ENCODE results near the gene DLL4.
A peak's percentile ranks its signal among the peaks of the same experiment; 100 is the strongest.

Gene DLL4

DNA sequence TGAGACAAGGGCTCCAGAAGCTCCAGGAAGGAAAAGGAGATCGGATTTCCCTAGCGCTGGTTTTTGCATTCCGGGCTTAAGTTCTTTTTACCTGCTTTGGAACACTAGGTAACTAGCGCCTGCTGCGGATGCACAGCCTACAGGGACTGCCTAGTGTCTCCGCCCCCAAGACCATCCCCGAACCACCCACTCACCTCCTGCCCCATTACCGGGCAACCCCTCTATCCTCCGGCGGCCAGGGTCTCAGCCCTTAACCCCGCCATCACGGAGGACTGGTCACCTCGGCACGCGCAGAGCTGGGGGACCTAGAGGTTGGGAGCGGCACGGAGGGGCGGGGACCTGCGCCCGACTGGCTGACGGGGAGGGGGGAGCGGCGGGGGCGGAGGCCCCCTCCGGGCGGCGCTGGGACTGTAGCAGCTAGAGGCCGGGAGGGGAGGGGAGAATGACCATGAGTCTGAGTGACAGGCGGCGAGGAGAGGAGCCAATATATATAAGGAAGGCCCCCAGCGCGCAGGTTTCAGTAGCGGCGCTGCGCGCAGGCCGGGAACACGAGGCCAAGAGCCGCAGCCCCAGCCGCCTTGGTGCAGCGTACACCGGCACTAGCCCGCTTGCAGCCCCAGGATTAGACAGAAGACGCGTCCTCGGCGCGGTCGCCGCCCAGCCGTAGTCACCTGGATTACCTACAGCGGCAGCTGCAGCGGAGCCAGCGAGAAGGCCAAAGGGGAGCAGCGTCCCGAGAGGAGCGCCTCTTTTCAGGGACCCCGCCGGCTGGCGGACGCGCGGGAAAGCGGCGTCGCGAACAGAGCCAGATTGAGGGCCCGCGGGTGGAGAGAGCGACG is at the start of gene DLL4:
Gene DLL4 (plus strand): TSS at position 520 of the 839 bp plus-strand sequence. CDS start 329 bp downstream, outside the sequence.
- DNase-seq (ENCODE audit: low read depth in 3 of 3) = peak in 1 of 3 experiments; percentile 41

GRCh38 chr15:40879609-40880008 is 49.5 kb upstream of the DLL4 start:
- DNase-seq (ENCODE audit: low read depth in 3 of 3) = no peak

GRCh38 chr15:40881351-40881750 is 47.8 kb upstream of the DLL4 start:
- DNase-seq (ENCODE audit: low read depth in 3 of 3) = no peak

DNA sequence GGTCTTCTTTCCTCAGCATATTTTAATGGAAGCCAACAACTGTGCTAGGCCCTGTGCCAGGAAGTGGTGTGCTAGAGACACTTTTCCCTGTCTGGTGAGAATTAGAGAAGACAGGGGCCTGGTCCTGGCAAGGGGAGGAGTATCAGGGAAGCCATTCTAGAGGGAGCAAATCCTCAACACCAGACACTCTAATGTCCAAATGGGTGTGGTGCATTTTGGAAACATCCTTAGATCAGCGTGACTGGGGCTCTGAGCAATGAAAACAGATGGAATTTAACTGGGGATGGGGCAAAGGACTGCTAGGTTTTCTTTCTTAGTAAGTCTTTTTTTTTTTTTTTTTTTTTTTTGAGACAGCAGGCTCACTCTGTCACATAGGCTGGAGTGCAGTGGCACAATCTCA is 42.6 kb upstream of the DLL4 start:
- no peak for DNase-seq (ENCODE audit: low read depth in 3 of 3)

DNA sequence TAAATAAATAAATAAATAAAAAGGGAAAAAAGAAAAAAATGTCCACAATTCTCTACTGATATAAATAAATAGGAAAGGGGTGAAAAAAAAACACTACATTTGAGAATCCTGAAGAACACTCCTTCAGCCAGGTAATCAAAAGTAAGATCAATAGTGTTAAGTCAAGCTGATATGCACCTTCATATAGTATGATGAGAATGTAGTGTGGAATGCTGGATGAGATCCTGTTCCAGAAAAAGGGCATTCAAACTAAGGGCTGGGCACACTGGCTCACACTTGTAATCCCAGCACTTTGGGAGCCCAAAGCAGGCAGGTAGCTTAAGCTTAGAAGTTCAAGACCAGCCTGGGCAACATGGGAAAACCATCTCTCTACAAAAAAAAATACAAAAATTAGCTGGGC is 40.0 kb upstream of the DLL4 start:
- no peak for DNase-seq (ENCODE audit: low read depth in 3 of 3)

DNA sequence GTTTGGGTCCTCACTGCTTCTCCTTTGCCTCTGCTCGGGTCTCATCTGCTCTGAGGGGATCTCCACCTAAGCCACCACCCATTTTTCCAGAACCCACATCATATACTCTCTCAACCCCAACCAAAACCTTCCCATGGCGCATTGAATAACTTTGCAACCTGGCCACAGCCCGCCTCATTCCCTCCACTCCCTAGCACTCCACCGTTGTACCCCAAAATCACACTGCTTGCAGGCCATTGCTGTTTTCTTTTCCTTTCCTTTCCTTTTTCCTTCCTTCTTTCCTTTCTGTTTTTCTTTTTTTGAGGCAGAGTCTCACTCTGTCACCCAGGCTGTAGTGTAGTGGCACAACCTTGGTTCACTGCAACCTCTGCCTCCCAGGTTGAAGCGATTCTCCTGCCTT is 38.0 kb upstream of the DLL4 start:
- no peak for DNase-seq (ENCODE audit: low read depth in 3 of 3)

- peak in 1 of 3 experiments; percentile 17 for DNase-seq (ENCODE audit: low read depth in 3 of 3)
Observed at GRCh38 chr15:40891810-40892446, 37.2 kb upstream of the DLL4 start.

DNA sequence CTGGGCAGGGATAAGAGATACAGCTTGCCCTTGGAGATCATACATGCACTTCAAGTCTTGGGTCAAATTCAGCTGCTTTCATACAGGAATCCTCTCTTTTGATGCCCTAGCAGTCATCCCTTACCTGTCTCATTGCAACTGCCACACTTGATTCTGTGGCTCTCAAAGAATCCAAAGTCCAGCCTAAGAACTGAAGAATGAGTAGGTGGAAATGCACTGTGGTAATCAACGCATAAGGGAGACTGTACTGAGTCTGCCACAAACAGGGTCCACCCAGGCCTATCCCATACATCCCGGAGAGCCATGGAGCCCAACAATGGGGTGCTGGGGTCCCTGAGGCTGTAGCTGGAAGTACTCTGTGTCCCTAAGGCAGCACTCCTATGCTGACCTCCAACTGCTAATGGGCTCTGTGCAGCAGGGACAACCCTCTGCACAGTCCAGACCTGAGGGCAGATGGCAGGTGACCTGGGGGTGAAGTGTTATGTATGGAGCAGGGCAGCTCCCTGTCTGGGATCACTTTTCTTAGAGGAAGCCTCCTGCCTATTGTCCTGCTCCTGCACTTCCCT is 36.6 kb upstream of the DLL4 start:
- DNase-seq (ENCODE audit: low read depth in 3 of 3) = no peak

DNA sequence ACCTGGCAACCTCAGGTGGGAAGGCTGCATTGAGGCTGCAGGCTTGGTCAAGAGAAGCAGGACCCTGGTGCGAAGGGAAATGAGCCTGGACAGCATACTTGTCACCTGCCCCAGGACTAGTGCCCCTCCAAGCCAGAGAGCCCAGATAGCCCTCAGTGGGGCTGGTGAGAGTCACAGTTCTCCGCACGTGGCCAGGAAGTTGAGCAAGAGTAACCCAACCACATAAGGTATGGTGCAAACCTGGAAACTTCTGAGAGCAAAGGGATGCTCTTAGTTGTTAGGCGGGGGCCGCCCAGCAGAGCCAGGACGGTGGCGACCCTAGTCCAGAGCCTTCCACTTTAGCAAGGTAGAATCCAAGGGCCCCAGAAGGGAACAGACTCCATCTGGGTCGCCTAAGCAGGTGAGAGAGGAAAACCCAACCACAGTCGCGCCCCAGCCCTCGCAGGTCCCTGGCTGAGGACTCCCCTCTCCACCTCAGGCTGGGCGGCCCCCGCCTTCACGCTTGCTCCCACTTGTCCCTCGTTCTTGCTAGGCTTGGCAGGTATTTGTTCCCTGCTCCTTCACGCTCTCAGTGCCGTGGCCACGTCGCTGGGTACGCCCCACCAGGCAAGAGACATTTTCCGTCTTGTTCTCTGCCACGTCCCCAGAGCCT is 36.0 kb upstream of the DLL4 start:
- no peak for DNase-seq (ENCODE audit: low read depth in 3 of 3)

DNA sequence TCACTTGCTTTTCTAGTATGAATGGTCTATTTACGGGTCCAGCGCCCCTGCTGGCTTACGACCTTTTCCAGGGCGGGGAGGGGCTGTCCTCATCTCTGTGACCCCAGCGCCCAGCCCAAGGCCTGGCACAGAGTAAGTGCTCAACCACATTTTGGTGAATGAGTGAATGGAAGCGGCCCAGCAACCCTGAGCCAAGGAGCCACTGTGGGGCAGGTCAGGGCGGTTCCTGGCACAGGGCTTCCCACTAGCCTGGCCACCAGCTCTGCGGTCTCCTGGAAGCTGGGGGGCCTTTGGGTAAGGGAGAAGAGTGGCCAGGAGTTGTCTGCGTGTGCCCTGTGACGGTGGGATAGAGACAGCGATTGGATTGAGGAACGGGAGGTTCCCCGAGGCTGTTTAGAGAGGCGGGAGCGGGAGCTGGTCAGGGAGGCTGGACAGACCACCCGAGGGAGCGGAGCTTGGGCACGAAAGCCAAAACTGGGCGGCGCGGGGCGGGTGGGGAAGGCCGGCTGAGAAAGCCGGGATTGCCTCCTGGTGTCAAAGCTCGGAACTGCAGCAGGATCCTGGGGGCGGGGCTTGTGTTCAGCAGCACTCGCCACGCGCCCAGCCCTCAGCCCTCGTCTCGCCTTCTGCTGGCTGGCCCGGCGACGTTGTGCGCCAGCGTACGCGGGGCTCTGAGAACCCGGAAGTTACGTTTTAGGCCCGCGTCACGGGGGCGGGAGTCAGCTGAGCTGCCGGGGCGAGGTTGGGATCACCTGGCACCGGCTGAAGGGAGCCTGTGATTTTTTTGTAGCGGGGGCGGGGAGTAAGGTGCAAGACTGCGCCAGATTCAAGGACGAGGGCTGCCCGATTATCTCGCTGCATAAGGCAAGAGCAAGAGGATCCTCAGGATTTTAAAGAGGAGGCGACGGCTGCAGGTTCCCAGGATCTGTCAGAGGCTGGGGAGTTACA is 35.1 kb upstream of the DLL4 start, which contains the start of gene VPS18:
Gene VPS18 (plus strand): TSS at position 718 of the 948 bp plus-strand sequence. CDS start 319 bp downstream, outside the sequence.
- DNase-seq (ENCODE audit: low read depth in 3 of 3) = peak; percentile 97 to 99 (median 97)

- DNase-seq (ENCODE audit: low read depth in 3 of 3) = peak in 2 of 3 experiments; percentile 19 to 53
Observed at GRCh38 chr15:40894681-40895448, 34.3 kb upstream of the DLL4 start.

- no peak for DNase-seq (ENCODE audit: low read depth in 3 of 3)
Observed at GRCh38 chr15:40899536-40900207, 29.5 kb upstream of the DLL4 start.

- DNase-seq (ENCODE audit: low read depth in 3 of 3) = no peak
Observed at GRCh38 chr15:40900256-40901052, 28.7 kb upstream of the DLL4 start.

DNA sequence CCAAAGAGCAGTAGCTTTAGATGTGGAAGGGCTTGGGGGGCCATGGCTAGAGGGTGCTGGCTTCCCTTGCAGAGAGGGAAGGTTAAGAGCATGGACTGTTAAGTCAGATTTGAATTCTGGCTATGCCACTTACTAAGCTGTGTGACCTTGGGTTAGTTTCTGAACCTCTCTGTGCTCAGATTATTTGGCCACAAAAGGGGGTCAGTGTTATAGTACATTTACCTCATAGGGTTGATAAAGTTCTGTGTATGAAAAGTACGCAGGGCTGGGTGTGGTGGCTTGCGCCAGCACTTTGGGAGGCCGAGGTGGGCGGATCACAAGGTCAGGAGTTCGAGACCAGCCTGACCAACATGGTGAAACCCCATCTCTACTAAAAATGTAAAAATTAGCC is 28.1 kb upstream of the DLL4 start:
- DNase-seq (ENCODE audit: low read depth in 3 of 3) = no peak

GRCh38 chr15:40902605-40903561 is 26.3 kb upstream of the DLL4 start:
- DNase-seq (ENCODE audit: low read depth in 3 of 3) = no peak

DNA sequence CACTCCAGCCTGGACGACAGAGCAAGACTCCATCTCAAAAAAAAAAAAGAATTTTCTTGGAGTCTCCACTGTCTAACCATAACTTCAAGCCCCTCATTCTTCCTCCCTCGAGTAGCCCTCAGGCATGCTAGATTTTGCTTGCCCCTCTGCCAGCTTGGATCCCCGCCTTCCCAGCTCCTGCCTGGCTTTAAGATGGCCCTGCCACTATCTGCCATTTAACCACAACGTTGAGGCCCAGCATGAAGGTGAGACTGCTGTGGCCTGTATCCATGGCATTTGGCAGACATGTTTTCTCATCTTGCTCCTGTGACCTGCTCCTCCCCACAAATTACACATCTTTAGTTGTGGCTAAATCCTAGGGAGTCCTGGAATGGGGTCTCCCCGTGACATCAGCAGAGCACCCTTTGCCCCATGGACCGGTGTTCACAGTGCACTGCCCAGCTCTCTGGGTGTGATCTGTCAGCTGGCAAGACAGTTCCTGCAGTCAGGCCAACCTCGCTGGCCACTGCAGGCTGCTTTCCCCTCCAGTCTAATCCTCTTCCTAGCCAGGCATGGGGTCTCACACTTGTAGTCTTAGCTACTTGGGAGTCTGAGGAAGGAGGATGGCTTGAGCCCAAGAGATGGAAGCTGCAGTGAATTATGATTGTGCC is 24.5 kb upstream of the DLL4 start:
- no peak for DNase-seq (ENCODE audit: low read depth in 3 of 3)
